C4-2B (cell line): Measurements from ENCODE around the gene NLRX1.
"Not testable (repeated sequence)": the region's sequence is repeated elsewhere in the genome, so short reads cannot be mapped to it uniquely, and the experiment has no call there.

Source experiments
- ZFX ChIP-seq: fragments of 450-650 bp; IDR thresholded peaks from 2 replicates; pipeline ENCODE4 v1.6.1; 2017
- TF ChIP-seq, protein P1 (sequence below): fragments of 450-650 bp; conservative IDR thresholded peaks from 2 replicates; pipeline ENCODE4 v1.5.1; 2017; ENCODE audit warnings: mild to moderate bottlenecking

- TF ChIP-seq, protein P1, sequence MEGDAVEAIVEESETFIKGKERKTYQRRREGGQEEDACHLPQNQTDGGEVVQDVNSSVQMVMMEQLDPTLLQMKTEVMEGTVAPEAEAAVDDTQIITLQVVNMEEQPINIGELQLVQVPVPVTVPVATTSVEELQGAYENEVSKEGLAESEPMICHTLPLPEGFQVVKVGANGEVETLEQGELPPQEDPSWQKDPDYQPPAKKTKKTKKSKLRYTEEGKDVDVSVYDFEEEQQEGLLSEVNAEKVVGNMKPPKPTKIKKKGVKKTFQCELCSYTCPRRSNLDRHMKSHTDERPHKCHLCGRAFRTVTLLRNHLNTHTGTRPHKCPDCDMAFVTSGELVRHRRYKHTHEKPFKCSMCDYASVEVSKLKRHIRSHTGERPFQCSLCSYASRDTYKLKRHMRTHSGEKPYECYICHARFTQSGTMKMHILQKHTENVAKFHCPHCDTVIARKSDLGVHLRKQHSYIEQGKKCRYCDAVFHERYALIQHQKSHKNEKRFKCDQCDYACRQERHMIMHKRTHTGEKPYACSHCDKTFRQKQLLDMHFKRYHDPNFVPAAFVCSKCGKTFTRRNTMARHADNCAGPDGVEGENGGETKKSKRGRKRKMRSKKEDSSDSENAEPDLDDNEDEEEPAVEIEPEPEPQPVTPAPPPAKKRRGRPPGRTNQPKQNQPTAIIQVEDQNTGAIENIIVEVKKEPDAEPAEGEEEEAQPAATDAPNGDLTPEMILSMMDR, result not testable (repeated sequence)
- not testable (repeated sequence) for TF ChIP-seq ZFX
Measured at GRCh38 chr11:119184399-119184798, 15.9 kb downstream of the NLRX1 start.
